Fibroblast of the conjunctiva (primary cell): ENCODE measurements around the gene MACROH2A1.

Experiments
- DNase-seq: peaks from one replicate; pipeline ENCODE4 v3.0.0-alpha.2; 2010; ENCODE audit warnings: low read depth

MACROH2A1 gene

DNA sequence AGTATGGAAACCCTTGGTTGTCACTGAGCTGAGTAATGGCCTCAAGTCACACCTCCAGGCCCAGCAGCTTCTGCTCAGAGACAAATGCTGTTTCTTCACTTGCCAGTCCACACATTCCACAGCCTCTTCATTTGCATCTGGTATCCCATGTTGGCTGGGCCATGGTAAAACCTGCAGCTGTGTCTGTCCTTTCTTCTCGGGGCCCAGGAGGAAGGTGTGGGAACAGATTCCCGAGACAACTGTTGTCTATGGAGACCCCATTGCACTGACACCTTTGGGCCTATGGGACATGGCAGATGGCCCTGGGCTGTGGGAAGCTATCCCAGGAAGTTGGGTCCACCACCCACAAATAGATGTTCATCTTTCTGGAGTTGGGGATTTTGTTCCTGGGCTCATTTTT lies 85.1 kb downstream of the MACROH2A1 start:
- no peak for DNase-seq

GRCh38 chr5:135313405-135313804 lies 85.6 kb downstream of the MACROH2A1 start:
- no peak for DNase-seq

DNA sequence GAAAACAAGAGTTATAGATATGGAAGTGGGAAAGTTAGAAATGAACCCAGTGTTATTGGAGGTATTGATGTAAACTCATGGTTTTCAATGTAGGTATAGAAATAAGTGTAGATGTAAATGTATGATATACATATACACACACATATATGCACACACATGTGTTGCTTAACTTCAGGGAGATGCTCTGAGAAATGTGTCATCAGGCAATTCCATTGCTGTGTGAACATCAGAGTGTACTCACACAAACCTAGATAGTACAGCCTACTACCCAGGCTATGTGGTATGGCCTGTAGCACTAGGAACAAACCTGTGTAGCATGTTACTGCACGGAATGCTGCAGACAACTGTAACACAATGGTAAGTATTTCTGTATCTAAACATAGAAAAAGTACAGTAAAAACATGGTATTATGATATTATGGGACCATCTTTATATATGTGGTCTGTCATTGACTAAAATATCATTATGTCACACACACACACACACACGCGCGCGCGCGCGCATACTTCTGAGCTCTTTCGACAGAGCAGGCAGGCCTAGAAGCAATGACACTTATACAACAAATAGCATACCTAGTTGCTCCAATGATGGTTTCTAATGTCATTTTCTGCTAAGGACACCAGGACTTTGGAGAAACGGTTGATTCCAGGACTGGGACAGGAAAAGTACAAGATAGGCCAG lies 86.6 kb downstream of the MACROH2A1 start:
- no peak for DNase-seq

DNA sequence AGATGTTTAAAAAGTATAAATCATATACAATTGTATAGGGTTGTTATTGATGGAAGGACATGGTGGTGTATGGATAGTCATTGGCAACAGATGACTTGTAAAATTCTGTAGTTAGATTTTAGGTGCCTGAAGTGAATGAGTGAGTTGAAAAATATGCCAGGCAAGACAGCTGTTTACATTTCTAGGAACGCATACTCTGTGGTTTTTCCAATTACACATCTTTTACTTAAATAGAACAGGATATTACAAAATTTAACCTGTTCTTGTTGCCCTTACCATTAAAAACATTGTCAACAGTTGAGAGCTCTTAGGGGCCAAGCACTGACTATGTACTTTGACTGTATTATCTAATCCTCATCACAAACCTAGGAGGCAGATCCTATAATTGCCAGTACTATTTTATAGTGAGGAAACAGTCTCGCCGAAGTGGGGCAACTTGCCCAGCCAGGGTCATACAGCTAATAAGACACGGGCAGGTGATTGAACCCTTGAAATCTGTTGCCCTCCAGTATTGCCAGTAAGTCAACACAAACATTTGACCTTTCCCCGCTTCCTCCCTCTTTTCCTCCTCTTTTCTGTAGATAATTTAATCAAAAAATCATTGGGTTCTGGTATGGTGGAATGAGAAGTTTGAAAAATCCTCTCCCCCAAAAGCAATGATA lies 88.6 kb downstream of the MACROH2A1 start:
- DNase-seq = peak; percentile 4

DNA sequence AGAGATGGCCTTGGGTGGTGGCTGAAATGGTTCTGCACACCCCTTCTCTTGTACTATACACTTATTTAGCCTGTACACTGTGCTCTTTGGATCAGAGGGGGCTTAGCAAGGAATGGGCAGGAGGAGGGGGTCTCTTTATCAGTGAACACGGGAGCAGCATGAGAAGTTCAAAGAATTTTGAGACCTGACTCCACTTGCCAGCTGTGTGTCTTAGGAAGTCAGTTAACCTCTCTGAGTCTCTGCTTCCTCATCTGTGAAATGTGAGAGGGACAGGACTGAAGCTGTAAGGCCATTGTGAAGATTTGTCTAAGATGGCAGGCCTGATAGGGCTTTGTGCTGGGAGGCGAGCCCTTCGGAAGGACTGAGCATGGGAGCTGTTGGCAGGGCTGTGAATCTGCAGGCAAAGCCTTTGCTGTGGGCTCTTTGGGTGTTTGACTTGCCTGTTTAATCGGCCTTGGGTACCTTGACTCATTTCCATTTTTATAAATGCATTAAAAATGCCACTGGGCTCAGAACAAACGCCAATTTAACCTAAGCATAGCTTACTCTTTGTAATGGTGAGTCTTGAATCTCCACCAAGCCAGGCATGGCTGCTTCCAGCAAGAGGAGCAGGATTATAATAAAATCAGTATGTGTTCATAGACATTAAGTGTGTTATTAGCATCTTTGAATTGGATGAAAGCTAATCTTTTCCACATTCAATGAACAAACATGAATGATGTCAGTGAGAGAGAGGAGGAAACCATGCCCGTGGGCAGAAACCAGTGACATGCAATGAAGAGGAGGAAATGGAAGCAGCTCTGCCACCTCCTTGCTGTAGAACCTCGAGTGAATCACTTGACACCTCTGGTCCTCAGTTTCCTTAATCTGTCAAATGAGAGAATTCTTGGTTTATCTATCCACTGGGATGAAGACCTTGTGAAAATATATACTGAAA lies 89.4 kb downstream of the MACROH2A1 start:
- DNase-seq = no peak

DNA sequence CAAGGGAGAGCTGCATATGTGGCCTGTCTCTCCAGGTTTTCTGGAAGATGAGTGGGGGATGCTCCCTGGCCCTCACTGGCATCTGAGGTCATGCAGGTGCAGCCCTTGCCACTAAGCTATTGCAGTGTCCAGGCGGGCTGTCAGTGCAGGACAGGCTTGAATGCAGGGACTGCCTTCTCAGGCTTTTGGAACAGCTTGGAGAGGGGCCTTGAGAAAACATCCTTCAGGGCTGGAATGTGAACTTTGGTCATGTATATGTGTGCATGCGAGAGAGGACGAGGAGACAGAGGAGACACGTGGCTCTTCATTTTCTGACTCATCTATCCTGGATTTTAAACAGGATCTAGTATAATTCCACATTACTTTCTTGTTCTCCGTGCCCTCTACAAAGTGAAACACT lies 90.3 kb downstream of the MACROH2A1 start:
- DNase-seq = peak; percentile 18

DNA sequence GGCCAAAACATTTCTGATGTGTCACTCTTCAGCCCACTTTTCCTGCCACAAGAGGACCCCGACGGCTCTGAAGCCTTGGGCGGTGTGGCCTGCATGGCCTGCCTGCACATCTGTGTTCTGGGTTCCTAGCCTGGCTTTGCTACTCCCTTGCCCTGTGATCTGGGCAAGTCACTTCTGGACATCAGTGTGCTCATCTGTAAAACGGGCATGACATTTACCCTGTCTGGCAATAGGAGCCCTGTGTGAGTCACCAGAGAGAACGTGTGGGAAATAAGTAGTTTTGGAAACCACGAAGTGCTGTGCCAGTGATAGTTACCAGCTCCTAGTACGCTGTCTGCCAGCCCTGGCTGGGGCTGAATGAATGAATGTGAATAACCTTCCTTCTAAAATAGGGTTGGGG lies 90.8 kb downstream of the MACROH2A1 start:
- peak; percentile 13 for DNase-seq

GRCh38 chr5:135307143-135307903 lies 91.7 kb downstream of the MACROH2A1 start:
- no peak for DNase-seq

- DNase-seq = no peak
These were observed 92.5 kb downstream of the MACROH2A1 start for GRCh38 chr5:135306557-135306956.

GRCh38 chr5:135304352-135305221 lies 94.4 kb downstream of the MACROH2A1 start:
- no peak for DNase-seq

DNA sequence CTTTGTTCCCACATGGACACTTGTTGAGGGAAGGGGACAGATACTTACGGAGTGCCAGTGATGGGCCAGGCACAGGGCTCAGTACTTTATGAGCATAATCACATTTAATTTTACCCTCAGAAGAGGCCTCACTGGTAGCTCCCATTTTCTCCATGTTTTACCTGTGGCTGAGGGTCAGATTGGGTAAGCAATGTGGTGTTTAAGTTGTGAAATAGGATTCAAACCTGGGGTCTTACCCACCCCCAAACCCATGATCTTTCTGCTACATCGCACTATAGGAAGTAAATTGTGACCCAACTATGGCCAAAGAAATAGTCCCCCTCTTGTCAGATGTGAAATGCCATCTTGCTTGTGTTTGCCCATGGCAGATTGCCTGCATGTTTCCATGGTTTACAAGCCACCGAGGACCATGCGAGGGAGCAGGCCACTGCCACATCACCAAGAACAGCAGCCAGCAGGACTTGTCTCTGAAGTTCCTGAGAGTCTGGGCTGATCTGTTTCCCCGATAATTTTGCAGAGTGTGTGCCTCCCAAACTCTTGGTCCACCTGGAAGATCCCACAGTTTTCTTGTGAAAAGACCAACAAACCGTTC lies 95.4 kb downstream of the MACROH2A1 start:
- DNase-seq = no peak

DNA sequence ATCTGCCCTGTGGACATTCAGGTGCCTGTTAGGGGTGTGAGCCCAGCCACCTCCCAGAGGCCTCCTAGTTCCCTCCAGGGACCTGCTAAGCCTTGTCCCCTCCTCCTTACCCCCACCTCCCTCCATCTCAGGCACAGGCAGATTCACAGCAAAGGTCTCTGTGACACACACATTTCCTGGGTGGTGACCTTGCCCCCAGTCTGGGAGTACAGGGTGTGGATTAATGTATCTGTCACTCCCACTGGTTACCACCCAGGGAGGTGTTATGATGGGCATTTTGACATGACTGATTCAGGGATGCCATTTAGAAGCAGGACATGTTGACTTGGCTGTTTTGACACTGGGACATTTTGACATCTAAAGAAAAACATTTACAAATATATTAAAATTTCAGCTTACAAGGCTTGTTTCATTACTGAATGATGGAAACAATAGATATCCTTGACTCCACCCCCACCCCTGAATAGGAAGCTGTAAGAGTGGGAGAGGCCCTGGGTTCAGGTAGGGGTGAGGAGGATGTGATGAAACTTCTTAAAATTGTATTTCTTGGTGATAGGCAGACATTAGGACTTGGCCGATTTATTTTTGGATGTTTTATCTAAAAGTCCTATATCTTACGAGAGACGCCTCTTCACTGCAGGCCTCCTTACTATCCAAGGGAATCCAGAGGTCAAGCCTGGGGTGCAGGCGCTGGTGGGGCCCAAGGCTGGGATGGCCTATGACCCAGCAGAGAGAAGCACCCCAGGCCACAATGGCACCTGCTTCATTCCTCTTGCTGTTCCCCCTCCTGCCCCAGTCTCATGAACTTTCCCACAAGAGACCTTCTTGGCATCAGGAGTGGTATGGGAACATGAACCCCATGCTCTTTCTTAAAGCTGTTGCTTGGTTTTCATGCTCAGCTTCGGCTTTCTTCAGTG lies 101.9 kb downstream of the MACROH2A1 start:
- DNase-seq = no peak

DNA sequence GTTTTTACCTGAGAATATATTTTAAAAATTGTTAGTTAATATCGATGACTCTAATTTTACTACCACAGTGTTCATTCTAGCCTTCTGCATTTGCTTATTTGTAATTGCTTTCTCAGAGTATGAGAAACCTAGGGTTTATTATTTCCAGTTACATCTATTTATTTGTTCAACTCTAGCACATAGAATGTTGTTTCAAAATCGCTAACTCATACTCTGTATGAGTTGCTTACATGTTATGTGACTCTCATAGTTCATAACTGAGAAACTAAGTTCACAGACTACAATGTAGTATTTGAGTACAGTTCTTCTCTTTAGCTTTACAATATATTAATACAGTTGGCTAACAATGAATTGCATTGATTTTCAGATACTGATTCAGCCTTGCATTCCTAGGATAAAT lies 103.2 kb downstream of the MACROH2A1 start:
- DNase-seq = no peak

DNA sequence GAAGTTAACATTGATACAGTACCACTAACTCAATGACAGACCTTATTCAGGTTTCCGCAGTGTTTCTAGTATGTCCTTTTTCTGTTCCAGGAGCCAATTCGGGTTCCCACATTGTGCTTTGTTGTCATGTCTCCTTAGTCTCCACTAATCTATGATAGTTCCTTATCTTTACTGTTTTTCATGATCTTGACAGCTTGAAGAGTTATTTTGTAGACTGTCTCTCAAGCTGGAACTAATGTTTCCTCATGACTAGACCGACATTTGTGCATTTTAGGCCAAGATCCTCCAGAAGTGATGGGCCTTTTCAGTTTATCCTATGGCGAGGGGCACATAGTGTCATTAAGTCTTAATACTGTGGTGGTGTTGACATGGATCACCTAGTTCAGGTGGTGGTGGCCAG lies 104.2 kb downstream of the MACROH2A1 start:
- no peak for DNase-seq

GRCh38 chr5:135289651-135290050 lies 109.4 kb downstream of the MACROH2A1 start:
- no peak for DNase-seq

- no peak for DNase-seq
These were observed 111.5 kb downstream of the MACROH2A1 start for GRCh38 chr5:135287551-135287950.
